HG03521 (cell line): ENCODE measurements around the gene ANO4.

Source experiments
- ATAC-seq: cut with Tn5 transposase; IDR thresholded peaks from one replicate; pipeline ENCODE4 v1.9.1; 2021; ENCODE audit warnings: mild to moderate bottlenecking, moderate library complexity; ENCODE audit not compliant: unreplicated experiment

Gene ANO4

DNA sequence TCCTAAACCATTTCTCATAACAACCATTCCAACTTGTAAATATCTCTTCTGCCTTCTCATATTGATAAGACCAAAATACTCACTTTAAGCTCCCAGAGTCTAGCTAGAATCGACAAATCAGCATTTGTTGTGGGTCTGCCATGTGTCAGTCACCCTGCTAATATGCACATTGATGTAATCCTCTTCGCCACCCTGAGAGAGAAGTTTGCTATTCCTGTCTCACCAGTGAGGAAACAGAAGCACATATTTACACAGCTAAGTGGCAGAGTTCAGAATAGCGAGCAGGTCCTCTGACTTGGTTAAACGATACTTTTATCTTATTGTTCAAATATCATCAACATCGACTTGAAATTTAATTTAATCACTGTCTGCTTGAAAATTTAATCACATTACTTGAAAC lies 142.1 kb downstream of the ANO4 start:
- no peak for ATAC-seq

DNA sequence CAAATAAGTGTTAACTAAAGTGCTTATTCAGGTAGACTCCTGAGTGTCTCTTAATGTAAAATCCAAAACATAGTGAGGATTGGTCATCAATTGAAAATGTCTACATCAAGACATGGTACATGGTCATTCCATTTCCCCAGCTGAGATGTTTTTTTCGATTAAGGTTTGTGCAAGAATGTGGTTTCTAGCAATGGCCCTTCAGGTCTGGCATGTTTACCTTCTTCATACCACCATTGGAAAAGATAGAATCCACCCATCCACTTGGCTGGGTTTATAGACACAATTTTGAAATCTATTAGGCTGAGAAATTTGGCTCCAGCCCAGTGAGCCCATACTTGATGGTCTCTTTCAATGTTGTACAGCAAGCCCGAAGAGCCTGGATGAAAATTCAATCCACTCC lies 145.9 kb downstream of the ANO4 start:
- no peak for ATAC-seq

DNA sequence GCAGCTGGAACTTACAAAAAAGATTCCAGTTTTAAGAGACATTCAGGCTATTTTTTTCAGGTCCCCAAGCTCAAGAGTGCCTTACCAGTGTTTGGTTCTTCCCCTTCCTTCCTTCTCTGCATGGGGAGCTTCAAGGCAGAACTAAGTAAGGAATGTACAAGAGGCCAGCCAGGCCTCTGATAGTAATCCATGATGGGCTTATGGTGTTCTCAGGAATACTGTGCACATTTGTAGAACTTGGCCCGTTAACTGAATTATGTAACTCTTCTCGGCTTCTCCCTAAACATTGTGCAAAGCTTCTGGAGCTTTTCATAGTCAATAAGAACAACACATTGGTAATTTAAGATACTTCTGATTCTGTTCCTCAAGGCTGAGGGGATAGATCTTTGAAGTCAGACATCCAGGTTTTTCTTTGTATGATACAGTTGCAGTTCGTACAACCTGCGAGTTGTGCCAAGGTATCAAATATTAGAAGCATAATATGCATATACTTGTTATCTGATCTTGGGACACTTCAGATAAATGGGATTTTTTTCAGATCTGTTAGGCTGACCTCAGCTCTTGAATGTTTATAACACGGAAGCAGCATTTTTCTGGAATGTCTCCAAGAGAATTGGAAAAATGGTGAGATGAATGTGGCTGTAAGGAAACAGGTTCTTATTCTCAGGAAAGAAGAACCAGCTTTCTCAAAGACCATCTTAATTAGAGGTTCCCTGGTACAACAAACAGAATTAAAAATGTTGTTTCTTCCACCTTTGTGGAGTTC lies 148.6 kb downstream of the ANO4 start:
- ATAC-seq = no peak

DNA sequence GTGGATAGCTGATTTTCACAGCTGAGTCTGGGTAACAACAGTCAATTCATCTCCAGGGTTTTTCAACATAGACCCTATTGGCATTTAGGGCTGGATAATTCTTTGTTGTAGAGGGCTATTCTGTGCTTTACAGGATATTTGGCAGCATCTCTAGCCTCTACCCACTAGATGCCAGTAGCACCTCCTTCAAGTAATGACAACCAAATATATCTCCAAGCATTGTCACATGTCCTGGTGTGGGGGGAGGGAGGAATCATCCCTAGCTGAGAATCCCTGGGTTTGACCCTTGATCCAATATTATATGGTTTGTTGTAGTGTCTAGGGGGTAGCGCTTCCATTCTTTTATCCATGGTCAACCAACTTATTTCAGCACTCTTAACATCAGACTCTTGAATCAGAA lies 157.2 kb downstream of the ANO4 start:
- ATAC-seq = no peak

DNA sequence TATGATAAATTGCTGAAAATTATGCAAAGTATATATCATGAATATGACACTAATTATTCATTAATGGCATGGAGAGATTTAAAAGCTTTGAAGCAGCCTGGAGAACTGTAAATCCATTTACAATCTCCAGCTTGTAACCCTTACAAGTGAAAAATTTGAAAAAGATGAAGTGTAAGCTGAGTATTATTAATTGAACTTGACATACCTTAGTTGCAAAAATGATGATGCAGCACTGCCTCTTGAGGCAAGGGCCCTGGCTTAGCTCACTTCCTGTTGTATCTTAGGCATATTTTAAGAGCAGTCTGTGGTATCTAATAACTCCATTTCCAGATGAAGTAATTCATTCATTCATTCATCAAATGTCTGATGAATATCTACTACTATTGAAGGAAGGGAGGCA lies 158.6 kb downstream of the ANO4 start:
- no peak for ATAC-seq

DNA sequence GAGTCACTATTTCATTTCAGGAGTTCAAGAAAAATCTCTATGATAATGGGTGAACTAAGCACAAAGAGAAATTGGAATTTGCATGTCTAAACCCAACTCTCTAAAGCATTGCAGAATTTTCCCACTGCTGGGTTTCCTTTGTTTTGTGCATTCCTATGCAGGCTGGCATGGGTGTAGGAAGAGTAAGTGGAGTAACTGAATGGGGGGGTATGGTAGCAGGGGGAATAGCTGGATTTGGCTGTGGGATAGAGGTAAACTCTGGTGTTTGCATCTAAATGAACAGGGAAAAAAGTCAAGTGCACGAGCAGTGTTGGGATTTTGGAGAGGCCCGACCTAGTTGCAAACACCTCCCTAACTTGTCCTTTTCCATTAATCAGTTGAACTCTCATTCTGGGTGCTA lies 159.1 kb downstream of the ANO4 start:
- ATAC-seq = no peak

DNA sequence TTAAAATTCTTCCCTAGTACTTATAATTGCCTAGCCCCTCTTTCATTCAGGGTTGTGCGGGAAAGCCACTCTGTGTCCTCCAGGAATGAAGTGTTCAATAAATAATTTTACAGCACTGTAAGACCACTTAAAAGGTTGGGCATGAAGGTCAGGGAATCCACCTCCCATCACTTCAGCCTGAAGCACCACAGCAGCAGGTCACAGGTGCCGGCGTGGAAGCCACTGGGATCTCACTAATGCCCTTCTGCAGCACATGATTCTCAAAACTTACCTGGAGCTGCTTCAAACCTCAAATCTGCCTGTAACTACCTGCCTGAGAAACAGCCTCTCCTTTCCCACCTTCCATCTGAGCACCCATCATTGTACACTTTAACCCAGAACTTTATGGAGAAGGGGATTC lies 159.5 kb downstream of the ANO4 start:
- ATAC-seq = no peak

DNA sequence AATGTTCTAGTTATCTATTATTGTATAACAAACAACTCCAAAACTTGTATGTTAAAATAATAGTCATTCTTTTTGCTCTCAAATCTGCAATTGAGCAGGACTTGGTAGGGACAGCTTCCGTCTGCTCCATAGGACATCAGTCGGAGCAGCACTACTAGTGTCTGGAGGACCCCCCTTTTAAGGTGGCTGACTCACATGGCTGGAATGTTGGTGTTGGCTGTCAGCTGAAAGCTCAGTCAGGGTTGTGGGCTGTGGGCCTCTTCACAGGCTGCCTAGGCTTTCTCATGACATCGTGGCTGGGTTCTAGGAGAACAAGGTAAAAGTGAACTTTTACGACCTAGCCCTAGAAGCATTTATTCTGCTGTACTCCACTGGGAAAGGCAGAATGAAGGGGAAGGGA lies 160.6 kb downstream of the ANO4 start:
- ATAC-seq = no peak

DNA sequence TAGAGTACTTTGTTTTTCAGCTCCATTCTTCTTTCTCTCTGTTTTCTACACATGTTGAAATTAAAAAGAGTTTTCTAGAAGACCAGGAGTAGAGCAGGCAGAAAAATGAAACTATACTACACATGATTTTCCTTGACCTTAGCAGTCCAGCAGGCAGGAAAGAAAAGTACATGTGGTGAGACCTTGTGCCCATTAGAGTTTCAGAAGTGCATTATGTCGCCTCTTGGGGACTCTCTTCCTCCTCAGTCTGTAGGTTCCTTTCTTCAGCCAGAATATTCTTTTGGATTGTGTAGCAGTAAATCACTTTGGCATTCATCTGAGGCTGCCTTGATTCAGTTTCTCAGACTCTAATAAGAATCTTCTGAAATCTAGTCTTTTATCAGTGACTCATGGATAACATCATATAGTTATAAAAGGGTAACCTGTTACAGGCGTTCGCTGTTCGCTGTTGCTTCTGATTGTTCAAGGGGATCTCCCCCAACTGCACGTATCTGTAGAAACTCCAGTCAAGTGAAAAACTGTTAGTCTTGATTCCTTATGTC lies 161.8 kb downstream of the ANO4 start:
- no peak for ATAC-seq

DNA sequence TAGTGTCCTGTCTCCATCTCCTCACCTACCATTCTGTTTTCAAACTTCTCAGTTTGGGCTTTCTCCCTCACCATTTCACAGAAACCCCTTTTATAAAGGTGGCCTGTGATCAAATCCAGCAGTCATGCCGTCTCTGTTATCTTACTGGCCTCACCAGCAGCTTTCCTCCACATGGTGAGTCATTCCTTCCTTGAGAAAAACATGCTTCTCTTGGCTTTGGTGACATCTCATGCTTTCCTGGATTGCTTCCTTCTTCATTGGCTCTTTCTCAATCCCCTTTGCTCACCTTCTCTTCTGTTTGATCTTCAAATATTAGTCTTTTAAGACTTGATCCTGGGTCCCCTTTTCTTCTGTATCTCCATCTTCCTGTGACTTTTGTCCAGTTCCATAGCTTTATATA lies 164.9 kb downstream of the ANO4 start:
- no peak for ATAC-seq

DNA sequence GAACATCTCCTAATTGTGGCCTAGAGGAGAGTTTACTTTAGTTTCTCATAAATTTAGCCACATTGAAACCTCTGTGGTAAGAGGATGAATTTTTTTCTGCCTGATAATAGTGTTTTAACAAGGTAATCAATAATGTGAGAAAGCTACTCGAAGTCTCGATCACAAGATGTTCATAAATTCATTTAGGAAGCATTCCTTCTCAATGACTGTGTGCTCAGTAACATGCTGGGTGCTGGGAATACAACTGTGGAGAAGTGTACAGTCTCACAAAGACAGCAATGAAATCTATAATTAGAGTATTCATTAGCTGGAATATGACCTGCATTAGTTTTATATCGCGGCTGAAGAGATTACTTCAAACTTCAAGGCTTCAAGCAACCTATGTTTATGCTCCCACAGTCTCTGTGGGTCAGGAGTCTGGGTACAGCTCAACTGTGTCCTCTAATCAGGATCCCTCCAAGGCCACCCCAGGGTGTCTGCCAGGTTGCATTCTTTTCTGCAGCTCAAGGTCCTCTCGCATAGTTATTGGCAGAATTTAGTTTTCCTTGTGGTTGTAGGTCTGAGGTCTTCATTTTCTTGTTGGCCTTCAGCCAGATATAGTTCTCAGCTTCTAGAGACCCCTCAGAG lies 167.6 kb downstream of the ANO4 start:
- ATAC-seq = no peak

DNA sequence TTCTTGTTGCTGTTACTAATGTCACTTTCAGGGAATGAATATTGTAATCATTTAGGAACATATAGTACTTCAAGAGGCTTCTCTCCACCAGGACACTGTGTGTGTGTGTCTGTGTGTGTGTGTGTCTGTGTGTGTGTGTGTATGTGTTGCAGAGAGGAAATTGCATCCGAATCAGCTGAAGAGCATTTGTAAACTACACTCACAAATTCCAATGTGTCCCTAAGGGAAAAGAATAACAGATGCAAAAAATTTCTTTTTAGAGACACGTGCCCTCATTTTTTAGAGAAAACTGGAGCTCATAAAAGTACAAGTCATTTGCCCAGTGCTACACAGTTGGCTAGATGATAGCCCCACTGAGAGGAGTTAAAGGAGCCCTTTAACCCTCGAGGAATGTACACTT lies 168.8 kb downstream of the ANO4 start:
- ATAC-seq = no peak

DNA sequence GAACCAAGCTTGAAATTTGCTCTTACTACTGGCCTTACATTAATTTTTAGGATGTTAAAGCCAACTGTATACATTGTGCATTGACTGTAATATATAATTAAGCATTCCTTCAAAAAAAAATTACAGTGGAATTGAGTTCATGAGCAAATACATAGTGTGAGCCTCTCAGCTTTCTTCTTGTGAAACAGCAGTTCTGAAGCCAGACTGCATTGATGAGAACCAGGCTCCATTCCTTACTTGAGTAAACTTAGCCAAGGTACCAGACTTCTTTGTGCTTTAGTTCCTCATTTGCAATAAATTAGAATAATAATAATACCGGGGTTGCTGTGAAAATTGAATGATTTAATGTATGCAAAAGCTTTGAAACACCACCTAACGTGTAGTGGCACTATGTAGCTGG lies 169.5 kb downstream of the ANO4 start:
- ATAC-seq = no peak

DNA sequence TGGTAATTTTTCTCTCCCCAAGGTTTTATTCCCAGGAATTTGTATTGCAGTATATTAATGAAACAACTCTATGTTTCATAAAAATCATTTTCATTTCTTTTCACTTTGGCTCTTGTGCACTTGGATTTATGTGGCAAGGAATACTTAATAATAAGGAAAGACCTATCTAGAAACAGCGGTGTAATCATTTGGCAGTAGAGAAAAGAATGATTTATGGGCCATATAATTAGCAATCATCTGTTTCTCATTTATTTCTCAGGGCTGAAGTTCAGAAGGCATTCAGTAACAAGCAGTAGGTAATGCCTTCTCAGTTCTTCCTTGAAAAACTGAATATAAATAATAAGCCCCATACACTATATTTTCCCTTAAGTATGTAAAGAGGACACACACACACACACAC lies 172.6 kb downstream of the ANO4 start:
- ATAC-seq = no peak

DNA sequence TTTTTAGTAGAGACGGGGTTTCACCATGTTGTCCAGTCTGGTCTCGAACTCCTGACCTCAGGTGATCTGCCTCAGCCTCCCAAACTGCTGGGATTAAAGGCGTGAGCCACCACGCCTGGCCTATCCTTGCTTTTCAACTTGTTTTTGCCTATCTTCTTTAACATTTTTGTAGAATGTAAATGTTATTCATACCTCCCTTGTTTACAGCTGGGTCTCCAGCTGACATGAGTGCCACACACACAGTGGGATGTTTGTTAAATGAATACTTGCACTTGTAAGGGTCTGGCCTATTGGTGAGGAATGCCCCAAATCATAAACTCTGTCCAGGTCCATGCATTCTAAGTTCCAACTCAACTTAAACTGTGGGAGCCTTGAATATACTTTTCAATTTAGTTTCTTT lies 176.3 kb downstream of the ANO4 start:
- no peak for ATAC-seq

DNA sequence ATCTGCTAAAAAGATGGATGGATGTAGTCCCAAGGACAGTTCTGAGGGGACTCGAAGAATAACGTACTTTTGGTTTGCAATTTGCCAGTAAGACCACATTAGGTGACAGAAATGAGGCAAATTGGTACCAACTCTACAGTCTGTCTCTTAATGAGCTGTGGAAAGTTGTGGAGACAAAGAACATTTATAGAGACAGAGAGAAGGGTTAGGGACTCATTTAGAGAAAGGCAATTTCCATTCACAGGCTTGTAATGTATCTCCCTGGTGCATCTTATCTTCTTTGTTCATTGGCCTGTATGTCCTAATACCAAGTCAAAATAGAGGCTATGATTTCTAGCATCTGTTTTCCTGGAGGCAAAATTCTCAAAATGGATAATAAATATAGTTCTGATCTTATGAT lies 177.5 kb downstream of the ANO4 start:
- ATAC-seq = no peak

DNA sequence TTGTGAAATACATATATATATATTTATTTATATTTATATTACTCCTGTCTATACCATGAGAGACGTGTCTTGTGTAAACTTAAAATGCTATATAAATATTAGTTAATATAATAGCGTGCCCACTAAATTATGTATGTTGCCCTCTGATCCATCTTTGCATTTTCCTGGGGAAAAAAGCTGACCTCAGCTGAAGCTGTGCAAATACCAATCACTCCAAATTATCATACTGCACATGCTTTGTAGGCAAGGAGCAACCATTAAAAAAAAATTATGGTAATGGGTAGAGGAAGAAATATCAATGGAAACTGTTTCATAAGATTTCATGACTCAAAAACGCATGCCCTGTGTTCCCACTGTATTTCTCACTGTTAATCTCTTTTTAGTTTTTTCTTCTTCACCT lies 179.8 kb downstream of the ANO4 start:
- no peak for ATAC-seq

DNA sequence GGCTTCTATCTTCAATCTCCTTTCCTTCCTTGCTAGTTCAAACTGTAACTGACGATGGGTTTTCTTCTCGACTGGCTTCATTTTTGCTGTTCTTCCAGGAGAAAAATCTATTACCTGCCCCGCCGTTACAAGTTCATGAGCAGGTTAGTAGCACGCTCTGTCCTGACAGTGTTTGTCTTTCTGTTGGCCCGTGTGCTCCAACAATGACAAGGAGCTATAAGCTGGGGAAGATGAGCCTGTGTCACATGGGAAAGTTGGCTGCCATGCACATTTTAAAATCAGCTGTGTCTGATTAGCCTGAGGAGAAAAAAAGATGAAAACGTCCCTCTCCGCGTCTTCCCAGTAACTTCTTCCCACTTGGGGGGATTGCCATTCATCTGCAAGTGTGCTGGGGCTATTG lies 180.2 kb downstream of the ANO4 start:
- no peak for ATAC-seq

DNA sequence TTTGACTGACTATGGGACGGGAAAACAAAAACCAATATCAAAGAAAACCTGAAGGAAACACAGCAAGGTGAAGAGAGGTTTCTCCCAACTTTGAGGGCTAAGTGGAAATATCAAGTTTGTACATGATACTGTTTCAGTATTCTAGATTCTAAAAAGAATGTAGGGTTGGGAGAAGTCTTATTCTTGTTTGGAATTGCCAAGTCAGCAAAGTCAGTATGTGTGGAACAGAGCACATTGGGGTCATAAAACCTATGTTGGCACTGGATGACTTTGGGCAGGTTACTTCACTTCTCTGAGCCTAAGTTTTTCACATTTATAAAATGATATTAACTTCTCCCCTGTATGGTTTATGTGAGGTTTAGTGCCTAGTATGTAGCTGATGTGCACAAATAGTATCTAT lies 182.2 kb downstream of the ANO4 start:
- ATAC-seq = no peak

DNA sequence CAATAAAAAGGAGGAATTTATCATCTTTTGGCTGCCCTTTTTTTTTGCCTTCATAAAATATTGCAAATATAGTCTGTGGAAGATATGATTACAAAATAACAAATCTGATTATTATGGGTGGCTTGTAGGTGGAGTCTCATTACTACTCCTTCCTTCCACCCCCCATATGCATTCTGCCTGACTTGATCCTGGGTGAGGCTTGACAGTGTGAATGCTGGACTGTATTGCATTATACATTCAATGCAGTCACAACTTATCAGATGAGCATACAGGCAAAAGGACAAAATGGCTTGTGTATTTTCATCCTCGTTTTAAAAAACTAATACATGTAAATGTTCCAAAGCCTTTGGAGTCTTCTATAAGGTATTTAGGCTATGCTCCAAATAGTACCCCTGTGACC lies 186.3 kb downstream of the ANO4 start:
- ATAC-seq = no peak

DNA sequence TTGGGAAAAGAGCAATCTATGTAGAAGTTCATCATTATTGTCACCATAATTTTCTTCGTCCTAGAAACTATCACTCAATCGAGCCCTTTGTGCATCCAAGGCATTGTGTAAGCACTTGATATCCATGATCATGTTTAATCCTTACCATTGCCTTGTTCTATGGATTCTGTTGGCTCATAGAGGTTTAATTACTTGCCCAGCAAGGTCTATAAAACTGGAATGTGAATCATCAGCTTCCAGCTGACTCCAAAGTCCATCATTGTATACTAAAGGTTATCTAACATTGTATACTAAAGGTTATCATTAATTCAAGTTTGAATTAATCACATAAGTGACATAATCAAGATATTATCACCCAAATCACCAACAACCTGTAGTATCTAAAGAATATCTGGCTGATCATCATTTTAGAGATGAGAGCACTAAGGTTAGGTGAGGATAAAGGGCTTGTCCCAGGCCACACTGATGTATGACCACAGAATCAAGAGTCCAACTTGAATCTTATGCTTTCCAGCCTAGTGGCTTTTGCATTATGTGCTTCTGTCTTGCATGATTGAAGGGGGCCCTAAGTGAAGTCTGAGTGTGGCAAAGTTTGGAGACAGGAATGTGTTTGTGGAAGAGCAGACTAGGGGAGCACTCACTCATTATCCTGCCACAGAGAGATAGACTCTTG lies 188.1 kb downstream of the ANO4 start:
- no peak for ATAC-seq

DNA sequence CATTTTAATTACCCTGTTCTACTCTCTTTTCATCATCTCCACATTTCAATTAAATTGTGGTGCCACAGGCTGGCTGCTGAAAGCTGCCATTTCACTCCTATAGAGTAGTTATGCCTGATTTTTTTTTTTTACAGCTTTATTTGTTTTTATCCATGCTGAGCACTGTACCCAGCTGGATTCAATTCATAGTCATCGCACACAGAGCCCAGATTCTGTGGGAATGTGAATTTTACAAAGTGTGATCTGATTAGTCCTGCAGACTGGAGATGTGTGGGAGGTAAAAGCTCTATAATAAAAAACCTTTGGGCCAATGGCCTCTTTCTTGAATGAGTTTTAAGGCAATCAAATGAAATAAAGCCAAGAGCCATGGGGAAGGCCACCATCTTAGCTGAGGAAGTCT lies 190.2 kb downstream of the ANO4 start:
- ATAC-seq = no peak
